Muscle of leg (tissue), 11 donors: ENCODE results near the gene FAM72A. TPM values are rescaled to one million over a fixed set of nuclear protein-coding genes. Genes with fewer than 3 reads are reported as not detected.
"Not testable (repeated sequence)": the region's sequence is repeated elsewhere in the genome, so short reads cannot be mapped to it uniquely, and the experiment has no call there.

Experiments
- DNase-seq: peaks from one replicate; pipeline ENCODE4 v3.0.0; 2013
- H3K27ac ChIP-seq: one replicate; pipeline ENCODE4 v1.5.1; 2013; ENCODE audit warnings: mild to moderate bottlenecking, low read length, control low read depth
- H3K27me3 ChIP-seq: one replicate; pipeline ENCODE4 v1.6.1; 2013; ENCODE audit warnings: low read length; ENCODE audit not compliant: control insufficient read depth, insufficient read depth
- H3K36me3 ChIP-seq: one replicate; pipeline ENCODE4 v1.6.1; 2013; ENCODE audit warnings: low read length; ENCODE audit not compliant: control insufficient read depth, insufficient read depth
- H3K4me1 ChIP-seq: one replicate; pipeline ENCODE4 v1.6.1; 2013; ENCODE audit warnings: low read length; ENCODE audit not compliant: control insufficient read depth, insufficient read depth
- H3K4me3 ChIP-seq: one replicate; pipeline ENCODE4 v1.5.1; 2013; ENCODE audit warnings: low read length, control low read depth
- H3K9me3 ChIP-seq: replicated peaks from 2 replicates; pipeline ENCODE4 v1.6.1; 2013; ENCODE audit warnings: low read depth, low read length; ENCODE audit not compliant: control insufficient read depth
- WGBS: methylation state at CpG from one replicate; pipeline ENCODE4 v1.1.5; 2013; ENCODE audit warnings: missing lambda C conversion rate; ENCODE audit not compliant: insufficient coverage; 5-methylcytosine and 5-hydroxymethylcytosine counted together
- polyA plus RNA-seq, 8 donors: library from polyadenylated mRNA; unstranded; fragments of 120-200 nt; gene quantifications; one replicate each; pipeline versions ENCODE4 v1.2.1 to v1.2.3, GENCODE V29; 2013; ENCODE audit warnings: inconsistent platforms in 1 of 8, low replicate concordance in 1 of 8; ENCODE audit not compliant: insufficient read length in 8 of 8, insufficient read depth in 1 of 8
- total RNA-seq: library from RNA; stranded (reverse); fragments of 120-200 nt; gene quantifications from one replicate; pipeline ENCODE4 v1.2.4, GENCODE V29; 2013

The FAM72A gene
- total and polyA plus RNA-seq, 9 donors: 3.3 to 6.7 (median 5.1) TPM

GRCh38 chr1:206215600-206216392 lies 13.2 kb upstream of the FAM72A start:
- not testable (repeated sequence) for H3K4me3 ChIP-seq, H3K27me3 ChIP-seq, H3K27ac ChIP-seq, H3K4me1 ChIP-seq, H3K36me3 ChIP-seq, H3K9me3 ChIP-seq, DNase-seq
- WGBS: no CpG with 5 or more reads among the region's 7 CpGs

GRCh38 chr1:206210802-206211201 lies 8.2 kb upstream of the FAM72A start:
- not testable (repeated sequence) for H3K9me3 ChIP-seq, H3K36me3 ChIP-seq, H3K27me3 ChIP-seq, H3K27ac ChIP-seq, H3K4me3 ChIP-seq, H3K4me1 ChIP-seq, DNase-seq
- WGBS: no CpG with 5 or more reads among the region's 1 CpG

- H3K27ac ChIP-seq, H3K9me3 ChIP-seq, H3K4me1 ChIP-seq, DNase-seq, H3K27me3 ChIP-seq, H3K36me3 ChIP-seq: not testable (repeated sequence)
- WGBS: no CpG with 5 or more reads among the region's 31 CpGs
- H3K4me3 ChIP-seq: peak overlapping the region; percentile 17
Observed at GRCh38 chr1:206205569-206205968, 2.9 kb upstream of the FAM72A start.

GRCh38 chr1:206204871-206205270 lies 2.2 kb upstream of the FAM72A start:
- Histone ChIP-seq H3K27ac (peak overlapping the region; percentile 29), H3K4me3 (peak overlapping the region; percentile 32)
- H3K4me1 ChIP-seq, H3K9me3 ChIP-seq, H3K36me3 ChIP-seq, H3K27me3 ChIP-seq: not testable (repeated sequence)
- WGBS: no CpG with 5 or more reads among the region's 25 CpGs
- peak; percentile 61 for DNase-seq

- Histone ChIP-seq H3K27ac (peak overlapping the region; percentile 71), H3K4me3 (peak overlapping the region; percentile 42)
- DNase-seq, H3K36me3 ChIP-seq, H3K27me3 ChIP-seq, H3K4me1 ChIP-seq, H3K9me3 ChIP-seq: not testable (repeated sequence)
- whole genome bisulfite sequencing: no CpG with 5 or more reads among the region's 25 CpGs
Observed at GRCh38 chr1:206204159-206204511, 1.5 kb upstream of the FAM72A start.

GRCh38 chr1:206203364-206204158 lies 922 bp upstream of the FAM72A start, which contains the start of gene SRGAP2:
TSS of gene SRGAP2 (plus strand) at chr1:206203541. CDS start at chr1:206205971, 2,430 bp downstream.
- not testable (repeated sequence) for H3K36me3 ChIP-seq, H3K4me1 ChIP-seq, H3K9me3 ChIP-seq, H3K27me3 ChIP-seq
- Histone ChIP-seq H3K27ac (peak within 1 kb of the TSS; percentile 85), H3K4me3 (peak within 1 kb of the TSS; percentile 43)
- DNase-seq: peak; percentile 80
- WGBS: 0% methylated on average over 6 of the region's 63 CpGs

- H3K27ac ChIP-seq, H3K36me3 ChIP-seq, H3K27me3 ChIP-seq, H3K4me3 ChIP-seq, DNase-seq, H3K9me3 ChIP-seq, H3K4me1 ChIP-seq: not testable (repeated sequence)
- WGBS: no CpG with 5 or more reads among the region's 3 CpGs
Observed at GRCh38 chr1:206196748-206197424, 5.8 kb downstream of the FAM72A start.

GRCh38 chr1:206195182-206195581 lies 7.5 kb downstream of the FAM72A start:
- H3K27me3 ChIP-seq, H3K27ac ChIP-seq, H3K9me3 ChIP-seq, H3K4me3 ChIP-seq, DNase-seq, H3K36me3 ChIP-seq, H3K4me1 ChIP-seq: not testable (repeated sequence)
- WGBS: no CpG with 5 or more reads among the region's 2 CpGs

GRCh38 chr1:206186826-206187225 lies 15.8 kb downstream of the FAM72A start:
- not testable (repeated sequence) for DNase-seq, H3K4me1 ChIP-seq, H3K9me3 ChIP-seq, H3K27ac ChIP-seq, H3K27me3 ChIP-seq, H3K4me3 ChIP-seq, H3K36me3 ChIP-seq
- no CpG with 5 or more reads among the region's 4 CpGs for WGBS

GRCh38 chr1:206185778-206186177 lies 16.9 kb downstream of the FAM72A start:
- not testable (repeated sequence) for H3K36me3 ChIP-seq, H3K9me3 ChIP-seq, H3K4me3 ChIP-seq, H3K27ac ChIP-seq, H3K4me1 ChIP-seq, H3K27me3 ChIP-seq, DNase-seq
- no CpG with 5 or more reads among the region's 3 CpGs for WGBS
